ENCODE results near the gene METTL13. TPM values are rescaled to one million over a fixed set of nuclear protein-coding genes. Genes with fewer than 3 reads are reported as not detected.

METTL13 gene
- total and polyA plus RNA-seq, 2 of the 8 experiments (the other 6 are each of a cell fraction or from before 2014, with no cell fraction given): 38.1 to 66.3 TPM

- no peak for TF ChIP-seq BCL11A (IDR thresholded peaks at IDR 0.05; ENCODE audit: low read depth in 2 of 2, low read length in 2 of 2)
Observed at GRCh38 chr1:171742577-171742922, 38.9 kb upstream of the METTL13 start (continued).
